Tibial nerve (tissue), 4 donors: ENCODE measurements around the gene SNTB2.
A peak's percentile ranks its signal among the peaks of the same experiment; 100 is the strongest.

ENCODE experiments used
- CTCF ChIP-seq, 5 experiments: fragments of 200-600 bp in 3 of 5; fragments of 450-650 bp in 2 of 5; sonication (generic) in 3 of 5; IDR thresholded peaks; one replicate each; pipeline ENCODE4 v1.5.1; 2016 to 2019; ENCODE audit warnings: antibody characterized with exemption in 5 of 5, mild to moderate bottlenecking in 3 of 5, moderate library complexity in 2 of 5
- EP300 ChIP-seq, 2 donors: sonication (generic); formaldehyde crosslinking; IDR thresholded peaks; one replicate each; pipeline ENCODE4 v1.6.1; 2017; ENCODE audit warnings: antibody characterized with exemption in 2 of 2, mild to moderate bottlenecking in 1 of 2
- POLR2A ChIP-seq, 2 donors: fragments of 450-650 bp; IDR thresholded peaks; one replicate each; pipeline ENCODE4 v1.6.1; 2017; ENCODE audit warnings: antibody characterized with exemption in 2 of 2, mild to moderate bottlenecking in 2 of 2, moderate library complexity in 2 of 2

GRCh38 chr16:69310653-69311532 is 123.9 kb downstream of the SNTB2 start, which contains the start of gene VPS4A:
- TF ChIP-seq CTCF (IDR thresholded peaks at IDR 0.05), result peak; percentile 93 to 99 (median 97)
- peak; percentile 21 to 62 for TF ChIP-seq POLR2A (IDR thresholded peaks at IDR 0.05)
- peak in 1 of 2 donors; percentile 61 for TF ChIP-seq EP300 (IDR thresholded peaks at IDR 0.05)
